Measurements from ENCODE around the gene TMEM117. TPM values are rescaled to one million over a fixed set of nuclear protein-coding genes. Genes with fewer than 3 reads are reported as not detected.

The TMEM117 gene
- total RNA-seq, 1 donor from 2014 or later = 22.1 TPM

- H3K9me3 ChIP-seq = no peaks in the 10 kb centered on the region
- TF ChIP-seq CTCF (IDR thresholded peaks at IDR 0.05) = no peak
- no peak for TF ChIP-seq POLR2AphosphoS5 (IDR thresholded peaks at IDR 0.05; ENCODE audit: insufficient read depth in 1 of 2, low read depth in 1 of 2)
- TF ChIP-seq POLR2A (IDR thresholded peaks at IDR 0.05) = no peak
- H3K4me3 ChIP-seq = no peak overlapping the region
- H3K36me3 ChIP-seq = no peaks in the 10 kb centered on the region
- intact Hi-C loops (cut with DNase I) = no loop called here
- DNase-seq (ENCODE audit: extremely low spot score in 2 of 2) = no peak
- H3K4me1 ChIP-seq = no peaks in the 10 kb centered on the region
- no peak overlapping the region for H3K27ac ChIP-seq
- no peaks in the 10 kb centered on the region for H3K27me3 ChIP-seq
Measured at GRCh38 chr12:44003721-44004120, 167.8 kb downstream of the TMEM117 start.

- Histone ChIP-seq H3K4me3 (no peak overlapping the region), H3K4me1 (no peaks in the 10 kb centered on the region), H3K27me3 (no peaks in the 10 kb centered on the region), H3K27ac (no peak overlapping the region), H3K36me3 (no peaks in the 10 kb centered on the region), H3K9me3 (no peaks in the 10 kb centered on the region)
- TF ChIP-seq POLR2AphosphoS5 (IDR thresholded peaks at IDR 0.05; ENCODE audit: insufficient read depth in 1 of 2, low read depth in 1 of 2) = peak in 1 of 2 donors; percentile 25
- peak in 2 of 3 experiments; percentile 23 to 32 for TF ChIP-seq CTCF (IDR thresholded peaks at IDR 0.05)
- no peak for TF ChIP-seq POLR2A (IDR thresholded peaks at IDR 0.05)
- intact Hi-C loops (cut with DNase I) = no loop called here
- no peak for DNase-seq (ENCODE audit: extremely low spot score in 2 of 2)
Measured at GRCh38 chr12:44015333-44015941, 179.6 kb downstream of the TMEM117 start.

- no peak overlapping the region for H3K27ac ChIP-seq
- H3K36me3 ChIP-seq = no peaks in the 10 kb centered on the region
- no peak for TF ChIP-seq POLR2A (IDR thresholded peaks at IDR 0.05)
- TF ChIP-seq CTCF (IDR thresholded peaks at IDR 0.05) = no peak
- TF ChIP-seq POLR2AphosphoS5 (IDR thresholded peaks at IDR 0.05; ENCODE audit: insufficient read depth in 1 of 2, low read depth in 1 of 2) = no peak
- DNase-seq (ENCODE audit: extremely low spot score in 2 of 2) = no peak
- no peak overlapping the region for H3K4me3 ChIP-seq
- H3K9me3 ChIP-seq = no peaks in the 10 kb centered on the region
- intact Hi-C loops (cut with DNase I) = no loop called here
- H3K27me3 ChIP-seq = no peaks in the 10 kb centered on the region
- H3K4me1 ChIP-seq = no peaks in the 10 kb centered on the region
Measured at GRCh38 chr12:44017216-44017615, 181.3 kb downstream of the TMEM117 start.

- intact Hi-C loops (cut with DNase I) = no loop called here
Measured at GRCh38 chr12:44019118-44019517, 183.2 kb downstream of the TMEM117 start.

GRCh38 chr12:44020555-44020954 is 184.7 kb downstream of the TMEM117 start:
- TF ChIP-seq CTCF (IDR thresholded peaks at IDR 0.05) = no peak
- TF ChIP-seq POLR2A (IDR thresholded peaks at IDR 0.05) = no peak
- no peak for TF ChIP-seq POLR2AphosphoS5 (IDR thresholded peaks at IDR 0.05; ENCODE audit: insufficient read depth in 1 of 2, low read depth in 1 of 2)
- intact Hi-C loops (cut with DNase I) = no loop called here
- no peak for DNase-seq (ENCODE audit: extremely low spot score in 2 of 2)

More at GRCh38 chr12:44019118-44019517, 183.2 kb downstream of the TMEM117 start:
- Histone ChIP-seq H3K27me3 (no peaks in the 10 kb centered on the region), H3K9me3 (no peaks in the 10 kb centered on the region), H3K27ac (no peak overlapping the region), H3K4me1 (no peaks in the 10 kb centered on the region), H3K4me3 (no peak overlapping the region), H3K36me3 (no peaks in the 10 kb centered on the region)
- TF ChIP-seq POLR2AphosphoS5 (IDR thresholded peaks at IDR 0.05; ENCODE audit: insufficient read depth in 1 of 2, low read depth in 1 of 2) = no peak
- DNase-seq (ENCODE audit: extremely low spot score in 2 of 2) = no peak

More at GRCh38 chr12:44020555-44020954, 184.7 kb downstream of the TMEM117 start:
- H3K27me3 ChIP-seq = no peaks in the 10 kb centered on the region
- H3K4me3 ChIP-seq = no peak overlapping the region
- H3K9me3 ChIP-seq = no peaks in the 10 kb centered on the region
- no peak overlapping the region for H3K27ac ChIP-seq
- no peaks in the 10 kb centered on the region for H3K4me1 ChIP-seq
- H3K36me3 ChIP-seq = no peaks in the 10 kb centered on the region
